Dermis microvascular lymphatic vessel endothelial cell (primary cell): Measurements from ENCODE around the gene RBM17. TPM values are rescaled to one million over a fixed set of nuclear protein-coding genes. Genes with fewer than 3 reads are reported as not detected.
"Not testable (repeated sequence)": the region's sequence is repeated elsewhere in the genome, so short reads cannot be mapped to it uniquely, and the experiment has no call there.

ENCODE experiments used
- DNase-seq, 2 donors: peaks; one replicate each; pipeline versions ENCODE4 v3.0.0 to v3.0.0-alpha.2; 2010; ENCODE audit warnings: low read depth in 2 of 2
- total RNA-seq: library from RNA; depleted of rRNA; stranded (reverse); fragments of >200 nt; gene quantifications from 2 replicates; pipeline ENCODE4 v1.2.1, GENCODE V29; 2014

The RBM17 gene
- total RNA-seq, 1 donor from 2014 or later, result 25.9 TPM

DNA sequence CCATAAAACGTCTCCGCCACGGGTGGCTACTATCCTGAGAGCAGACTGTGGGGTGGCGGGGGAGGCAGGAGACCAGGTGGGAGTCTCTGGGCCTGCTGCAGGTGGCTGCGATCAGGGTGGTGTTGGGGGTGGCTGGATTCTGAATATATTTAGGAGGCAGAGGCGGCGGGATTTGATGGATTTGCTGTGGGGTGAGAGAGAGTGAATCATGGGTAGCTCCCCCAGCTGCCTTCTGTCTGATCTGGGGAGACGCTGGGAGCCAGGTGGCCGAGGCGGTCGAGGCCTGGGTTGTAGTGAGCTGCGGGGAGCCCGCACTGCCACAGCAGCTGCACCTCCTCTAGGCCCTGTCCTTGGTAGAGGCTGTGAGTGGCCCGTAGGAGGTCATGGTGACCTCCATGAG, 65.7 kb downstream of the RBM17 start:
- DNase-seq, result no peak

DNA sequence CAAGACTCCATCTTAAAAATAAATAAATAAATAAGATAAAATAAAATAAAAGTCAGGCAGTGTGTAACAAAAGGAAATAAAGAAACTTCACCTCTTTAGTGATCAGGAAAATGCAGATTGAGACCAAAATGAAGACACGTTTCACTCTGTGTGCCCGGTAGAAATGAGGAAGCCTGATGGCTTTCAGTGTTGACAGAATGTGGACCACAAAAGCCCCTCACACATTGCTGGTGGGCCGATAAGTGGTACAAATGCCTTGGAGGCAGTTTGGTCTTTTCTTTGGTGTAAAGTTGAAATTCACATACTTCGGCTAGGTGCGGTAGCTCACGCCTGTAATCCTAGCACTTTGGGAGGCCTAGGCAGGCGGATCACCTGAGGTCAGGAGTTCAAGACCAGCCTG, 69.4 kb downstream of the RBM17 start:
- DNase-seq, result no peak

DNA sequence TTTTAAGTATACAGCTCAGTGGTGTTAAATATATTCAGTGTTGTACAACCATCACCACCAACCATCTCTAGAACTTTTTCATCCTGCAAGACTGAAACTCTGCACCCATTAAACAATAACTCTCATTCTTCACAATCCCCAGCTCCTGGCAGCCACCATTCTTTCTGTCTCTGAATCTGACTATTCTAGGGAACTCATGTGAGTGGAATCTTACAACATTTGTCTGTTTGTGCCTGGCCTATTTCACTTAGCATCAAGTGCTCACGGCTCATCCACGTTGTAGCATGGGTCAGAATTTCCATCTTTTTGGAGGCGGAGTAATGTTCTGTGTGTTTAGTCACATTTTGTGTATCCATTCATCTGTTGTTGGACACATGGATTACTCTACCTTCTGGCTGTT, 73.1 kb downstream of the RBM17 start:
- DNase-seq, result no peak

DNA sequence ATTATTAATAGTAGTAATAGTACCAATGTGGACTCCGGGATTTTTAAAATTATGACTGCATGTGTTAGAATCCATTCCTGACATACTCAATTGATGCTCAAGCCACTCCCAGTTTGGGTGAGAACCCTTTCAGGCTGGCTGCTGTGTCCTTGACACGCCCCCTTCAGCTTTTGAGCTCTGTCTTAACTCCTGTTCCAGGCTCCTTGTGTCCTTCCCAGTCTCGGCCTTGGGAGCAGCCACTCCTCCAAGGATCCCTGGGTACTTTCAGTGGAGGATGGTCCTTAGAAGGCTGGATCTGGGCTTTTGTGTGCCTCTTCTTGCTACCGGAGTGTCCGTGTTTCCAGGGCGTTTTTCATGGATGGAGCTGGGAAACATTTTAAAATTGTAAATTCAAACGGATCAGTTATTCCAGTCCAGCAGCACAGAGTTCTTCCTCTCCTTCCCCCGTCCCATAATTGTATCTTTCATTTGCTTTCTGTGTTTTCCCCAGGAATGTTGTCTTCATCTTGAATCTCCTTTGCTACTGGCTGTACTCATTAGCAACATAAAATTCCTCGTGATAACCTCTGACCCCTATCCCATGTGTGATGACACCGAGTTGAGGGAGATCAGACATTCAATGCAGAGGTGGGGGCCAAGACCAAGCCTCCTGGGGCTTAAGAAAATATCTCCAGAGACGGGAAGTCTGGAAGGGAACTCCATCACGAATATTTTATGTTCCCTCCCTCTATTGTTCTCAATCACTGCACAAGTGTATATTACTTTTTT, 73.9 kb downstream of the RBM17 start:
- no peak for DNase-seq

DNA sequence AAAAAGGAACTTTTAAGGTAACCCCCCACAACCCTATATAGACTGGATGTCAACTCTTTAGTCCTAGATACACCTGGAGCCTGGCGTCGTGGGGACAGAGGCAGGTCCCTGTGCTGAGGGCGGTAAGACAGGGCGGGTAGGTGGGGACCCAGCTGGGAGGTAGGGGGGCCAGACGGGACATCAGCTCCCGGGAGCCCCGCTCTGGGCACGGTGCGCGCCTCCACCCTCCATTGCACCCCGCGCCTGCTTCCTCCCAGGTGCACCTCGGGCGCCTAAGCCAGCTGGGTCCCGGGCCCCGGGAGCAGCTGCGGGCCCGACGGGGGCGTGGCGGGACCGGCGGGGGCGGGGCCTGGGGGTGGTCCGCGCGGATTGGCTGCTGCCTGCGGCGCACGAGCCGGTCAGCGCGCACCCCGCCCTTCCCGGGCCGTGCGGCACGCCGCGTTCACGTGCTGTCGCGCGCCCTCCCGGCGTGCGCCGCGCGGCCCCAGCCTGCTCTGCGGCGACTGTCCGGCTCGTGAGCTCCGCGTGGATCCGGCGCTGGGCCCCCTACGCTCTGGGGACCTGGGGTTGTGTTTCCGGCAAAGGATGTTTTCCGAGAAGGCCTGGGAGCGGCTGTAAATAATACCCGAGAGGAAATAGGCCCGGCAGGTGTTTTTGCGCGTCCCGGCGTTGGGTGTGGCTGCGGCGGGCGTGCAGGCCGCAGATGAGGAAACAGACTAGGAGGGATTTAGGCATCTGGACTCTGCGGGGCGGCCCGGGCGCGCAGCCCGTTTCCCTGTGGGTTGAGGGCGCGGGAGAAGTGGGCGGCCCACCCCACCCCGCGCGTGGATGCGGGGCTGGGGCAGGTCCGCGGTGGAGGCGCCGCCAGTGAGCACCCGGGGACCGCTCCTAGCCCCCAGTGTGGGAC, 74.8 kb downstream of the RBM17 start:
- peak; percentile 75 to 91 for DNase-seq

DNA sequence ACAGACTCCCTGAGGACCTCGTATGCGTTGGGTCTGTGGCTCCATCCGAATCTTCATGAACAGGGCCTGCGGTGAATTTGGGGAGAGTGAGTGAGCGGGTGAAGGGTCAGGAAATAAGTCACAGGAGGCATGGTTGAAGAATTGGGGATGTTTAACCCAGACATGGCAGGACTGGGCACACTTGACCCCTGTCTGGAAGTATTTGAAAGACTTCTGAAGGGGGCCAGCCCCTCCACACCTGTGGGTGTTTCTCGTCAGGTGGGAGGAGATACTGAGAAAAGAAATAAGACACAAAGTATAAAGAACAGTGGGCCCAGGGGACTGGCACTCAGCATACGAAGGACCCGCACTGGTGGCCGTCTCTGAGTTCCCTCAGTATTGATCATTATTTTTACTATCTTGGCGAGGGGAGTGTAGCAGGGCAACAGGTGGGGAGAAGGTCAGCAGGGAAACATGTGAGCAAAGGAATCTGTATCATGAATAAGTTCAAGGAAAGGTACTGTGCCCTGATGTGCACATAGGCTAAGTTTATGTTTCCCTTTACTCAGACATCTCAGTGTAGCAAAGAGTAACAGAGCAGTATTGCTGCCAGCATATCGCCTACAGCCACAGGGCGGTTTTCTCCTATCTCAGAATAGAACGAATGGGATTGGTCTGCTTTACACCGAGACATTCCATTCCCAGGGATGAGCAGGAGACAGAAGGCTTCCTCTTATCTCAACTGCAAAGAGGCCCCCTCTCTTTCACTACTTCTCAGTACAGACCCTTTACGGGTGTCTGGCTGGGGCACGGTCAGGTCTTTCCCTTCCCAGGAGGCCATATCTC, 75.6 kb downstream of the RBM17 start:
- no peak for DNase-seq

DNA sequence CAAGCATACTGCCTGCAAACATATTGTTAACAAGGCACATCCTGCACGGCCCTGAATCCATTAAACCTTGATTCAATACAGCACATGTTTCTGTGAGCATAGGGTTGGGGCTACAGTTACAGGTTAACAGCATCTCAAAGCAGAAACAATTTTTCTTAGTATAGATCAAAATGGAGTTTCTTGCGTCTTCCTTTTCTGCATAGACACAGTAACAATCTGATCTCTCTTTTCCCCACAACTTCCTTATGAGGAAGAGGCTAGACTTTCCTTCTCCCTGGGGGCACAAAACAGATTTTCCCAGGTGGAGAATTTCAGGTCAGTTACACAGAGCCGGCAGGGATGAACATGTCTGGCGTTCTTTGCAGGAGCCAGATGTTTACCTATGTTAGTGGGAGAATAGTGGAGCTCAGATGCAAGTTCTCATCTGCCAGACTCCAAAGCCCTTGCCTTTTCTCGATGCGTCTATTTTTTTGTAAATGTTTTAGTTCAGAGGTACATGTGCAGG, 76.4 kb downstream of the RBM17 start:
- no peak for DNase-seq

DNA sequence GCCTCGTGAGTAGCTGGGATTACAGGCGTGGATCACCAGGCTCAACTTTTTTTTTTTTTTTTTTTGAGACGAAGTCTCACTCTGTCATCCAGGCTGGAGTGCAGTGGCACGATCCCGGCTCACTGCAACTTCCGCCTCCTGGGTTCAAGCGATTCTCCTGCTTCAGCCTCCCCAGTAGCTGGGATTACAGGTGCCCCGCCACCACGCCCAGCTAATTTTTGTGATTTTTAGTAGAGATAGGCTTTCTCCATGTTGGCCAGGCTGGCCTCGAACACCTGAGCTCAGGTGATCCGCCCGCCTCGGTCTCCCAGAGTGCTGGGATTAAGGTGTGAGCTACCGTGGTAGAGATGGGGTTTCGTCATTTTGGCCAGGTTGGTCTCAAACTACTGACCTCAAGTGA, 77.1 kb downstream of the RBM17 start:
- DNase-seq, result not testable (repeated sequence)

Other genes with a start within 250 kb of the RBM17 start
- gene ANKRD16, start 199.1 kb upstream of the RBM17 start, total RNA-seq, result 4.5 and 5.7 TPM in 2 replicates
- 61.6 and 87.5 TPM in 2 replicates for gene FBH1, start 198.8 kb upstream of the RBM17 start, total RNA-seq
- 8.6 and 18.0 TPM in 2 replicates for gene IL15RA, start 111.5 kb upstream of the RBM17 start, total RNA-seq
- not detected in 2 replicates for gene IL2RA, start 26.7 kb upstream of the RBM17 start, total RNA-seq
- gene PFKFB3, start 113.9 kb downstream of the RBM17 start, total RNA-seq, result 24.5 and 25.3 TPM in 2 replicates